ENCODE measurements around the gene DUSP22.
A peak's percentile ranks its signal among the peaks of the same experiment; 100 is the strongest.
"Not testable (repeated sequence)": the region's sequence is repeated elsewhere in the genome, so short reads cannot be mapped to it uniquely, and the experiment has no call there.

DUSP22 gene

DNA sequence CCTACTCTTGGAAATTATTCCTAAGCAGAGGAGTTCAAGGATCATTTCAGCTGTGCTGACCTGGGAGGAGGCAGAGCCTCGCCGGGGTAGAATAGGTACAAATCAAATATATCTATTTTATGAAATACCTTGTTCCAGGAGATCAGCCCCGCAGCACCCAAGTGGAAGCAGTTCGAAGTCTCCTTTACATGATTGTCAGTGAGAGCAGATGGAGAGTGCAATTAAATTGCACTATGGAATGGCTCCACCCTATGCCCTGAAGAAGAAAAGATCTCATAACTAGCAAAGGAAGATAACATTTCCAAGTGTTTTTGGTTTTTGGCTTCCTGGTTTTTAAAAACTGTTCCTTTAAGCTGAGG lies 31.4 kb downstream of the DUSP22 start:
- no peak for DNase-seq (ENCODE audit: low read depth, low spot score)

DNA sequence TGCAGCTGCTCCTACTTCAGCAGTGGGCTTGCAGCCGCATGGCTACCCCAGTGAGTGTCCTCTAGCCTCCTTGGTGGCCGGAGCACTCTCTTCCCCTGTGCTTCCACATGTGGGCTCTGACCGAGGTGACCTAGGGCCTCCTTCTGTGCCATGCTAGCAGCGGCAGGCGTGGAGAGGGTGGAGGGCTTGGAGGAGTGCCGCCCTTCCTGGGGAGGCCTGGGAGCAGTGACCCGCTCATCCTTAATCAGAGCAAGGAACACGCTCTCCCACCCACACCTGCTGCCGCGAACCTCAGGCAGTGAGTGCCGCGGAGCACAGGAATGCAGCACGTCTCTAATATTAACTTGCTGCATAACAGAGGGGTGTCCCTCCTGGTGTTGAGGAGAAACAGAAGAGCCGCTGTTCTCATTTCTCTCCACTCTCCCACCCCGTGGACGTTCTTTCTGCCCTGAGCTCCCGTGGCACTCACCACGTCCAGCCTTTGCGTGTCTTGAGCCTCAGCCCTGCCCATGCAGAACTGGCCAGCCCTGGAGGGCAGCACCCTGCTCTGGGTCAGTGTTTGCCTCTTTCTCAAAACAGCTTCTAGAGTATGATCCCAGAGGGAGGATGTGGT lies 31.9 kb downstream of the DUSP22 start:
- peak; percentile 32 for DNase-seq (ENCODE audit: low read depth, low spot score)

DNA sequence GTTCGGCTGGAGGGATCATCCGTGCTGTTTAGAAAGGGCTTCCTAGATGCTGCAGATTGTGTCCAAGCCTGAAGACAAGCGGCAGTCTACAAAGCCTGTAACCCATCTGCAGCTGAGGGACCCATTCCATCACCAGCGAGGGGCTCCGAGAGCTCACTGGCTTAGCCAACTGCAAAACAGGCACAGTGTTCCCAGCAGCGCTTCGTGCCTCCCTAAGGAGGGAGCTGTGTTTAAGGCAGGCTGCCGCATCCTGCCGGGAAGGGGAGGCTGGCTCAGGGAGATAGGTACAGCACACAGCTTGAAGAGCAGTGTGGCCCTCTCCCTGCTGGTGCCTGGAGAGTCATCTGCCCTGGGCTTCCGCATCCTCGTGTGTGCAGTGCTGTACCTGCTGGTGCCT lies 32.4 kb downstream of the DUSP22 start:
- peak; percentile 14 for DNase-seq (ENCODE audit: low read depth, low spot score)

DNA sequence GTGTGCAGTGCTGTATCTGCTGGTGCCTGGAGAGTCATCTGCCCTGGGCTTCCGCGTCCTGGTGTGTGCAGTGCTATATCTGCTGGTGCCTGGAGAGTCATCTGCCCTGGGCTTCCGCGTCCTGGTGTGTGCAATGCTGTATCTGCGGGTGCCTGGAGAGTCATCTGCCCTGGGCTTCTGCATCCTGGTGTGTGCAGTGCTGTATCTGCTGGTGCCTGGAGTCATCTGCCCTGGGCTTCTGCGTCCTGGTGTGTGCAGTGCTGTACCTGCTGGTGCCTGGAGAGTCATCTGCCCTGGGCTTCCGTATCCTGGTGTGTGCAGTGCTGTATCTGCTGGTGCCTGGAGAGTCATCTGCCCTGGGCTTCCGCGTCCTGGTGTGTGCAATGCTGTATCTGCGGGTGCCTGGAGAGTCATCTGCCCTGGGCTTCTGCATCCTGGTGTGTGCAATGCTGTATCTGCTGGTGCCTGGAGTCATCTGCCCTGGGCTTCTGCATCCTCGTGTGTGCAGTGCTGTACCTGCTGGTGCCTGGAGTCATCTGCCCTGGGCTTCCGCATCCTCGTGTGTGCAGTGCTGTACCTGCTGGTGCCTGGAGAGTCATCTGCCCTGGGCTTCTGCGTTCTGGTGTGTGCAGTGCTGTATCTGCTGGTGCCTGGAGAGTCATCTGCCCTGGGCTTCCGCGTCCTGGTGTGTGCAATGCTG lies 33.0 kb downstream of the DUSP22 start:
- not testable (repeated sequence) for DNase-seq (ENCODE audit: low read depth, low spot score)

DNA sequence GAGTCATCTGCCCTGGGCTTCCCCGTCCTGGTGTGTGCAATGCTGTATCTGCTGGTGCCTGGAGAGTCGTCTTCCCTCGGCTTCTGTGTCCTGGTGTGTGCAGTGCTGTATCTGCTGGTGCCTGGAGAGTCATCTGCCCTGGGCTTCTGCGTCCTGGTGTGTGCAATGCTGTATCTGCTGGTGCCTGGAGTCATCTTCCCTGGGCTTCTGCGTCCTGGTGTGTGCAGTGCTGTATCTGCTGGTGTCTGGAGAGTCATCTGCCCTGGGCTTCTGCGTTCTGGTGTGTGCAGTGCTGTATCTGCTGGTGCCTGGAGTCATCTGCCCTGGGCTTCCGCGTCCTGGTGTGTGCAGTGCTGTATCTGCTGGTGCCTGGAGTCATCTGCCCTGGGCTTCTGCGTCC lies 33.8 kb downstream of the DUSP22 start:
- not testable (repeated sequence) for DNase-seq (ENCODE audit: low read depth, low spot score)

DNA sequence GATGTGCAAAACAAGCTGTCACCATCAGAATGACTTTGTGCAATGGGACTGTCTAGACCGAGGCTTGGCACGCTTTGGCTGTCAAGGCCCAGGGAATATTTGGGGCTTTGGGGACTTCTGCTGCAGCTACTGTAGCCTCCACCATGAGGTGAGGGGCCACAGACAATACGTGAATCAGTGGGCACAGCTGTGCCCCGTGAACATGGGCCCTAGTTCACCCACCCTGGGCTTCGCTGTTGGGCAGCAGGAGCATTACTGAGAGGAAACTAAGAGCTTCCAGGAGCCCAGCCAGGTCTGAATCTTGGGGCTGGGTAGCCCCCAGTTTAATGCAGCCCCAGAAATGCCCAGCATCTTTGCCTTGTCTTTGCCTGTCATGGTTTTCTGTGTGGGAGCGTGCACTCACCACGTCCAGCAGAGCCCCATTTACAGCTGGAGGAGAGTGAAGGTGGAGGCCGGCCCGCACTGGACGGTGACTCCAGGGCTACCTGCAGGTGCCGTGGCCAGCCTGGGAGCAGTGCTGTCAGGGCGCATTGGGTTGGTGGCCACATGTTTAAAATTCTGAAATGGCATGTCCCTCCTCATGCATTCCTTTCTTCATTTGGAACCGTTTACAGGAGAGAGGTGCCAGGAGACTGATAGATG lies 34.7 kb downstream of the DUSP22 start:
- DNase-seq (ENCODE audit: low read depth, low spot score): no peak

DNA sequence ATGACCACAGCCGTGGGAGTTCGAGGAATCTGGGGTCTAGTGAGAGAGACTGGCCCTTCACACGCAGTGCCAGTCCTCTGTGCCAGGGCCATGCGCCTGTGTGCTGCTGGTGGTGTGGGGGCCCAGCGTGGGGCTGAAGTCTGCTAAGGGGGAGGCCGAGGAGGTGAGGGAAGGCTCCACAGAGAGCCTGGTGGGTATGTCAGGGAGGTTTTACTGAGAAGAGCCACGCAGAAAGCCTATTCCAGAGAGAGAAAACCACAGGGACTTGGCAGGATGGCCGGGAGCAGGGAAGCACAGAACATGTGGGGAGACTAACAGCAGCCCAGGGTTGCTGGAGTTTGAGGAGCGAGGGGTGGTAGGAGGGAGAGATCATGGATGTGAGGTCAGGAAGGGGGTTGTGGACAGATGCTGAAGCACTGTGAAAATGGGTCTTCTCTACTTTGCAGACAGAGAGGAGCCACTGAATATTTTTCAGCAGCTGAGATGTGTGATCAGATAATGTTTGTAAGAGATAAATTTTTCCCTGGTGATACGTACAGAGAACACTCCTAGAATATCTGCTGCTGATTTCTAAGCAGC lies 35.3 kb downstream of the DUSP22 start:
- DNase-seq (ENCODE audit: low read depth, low spot score): no peak

DNA sequence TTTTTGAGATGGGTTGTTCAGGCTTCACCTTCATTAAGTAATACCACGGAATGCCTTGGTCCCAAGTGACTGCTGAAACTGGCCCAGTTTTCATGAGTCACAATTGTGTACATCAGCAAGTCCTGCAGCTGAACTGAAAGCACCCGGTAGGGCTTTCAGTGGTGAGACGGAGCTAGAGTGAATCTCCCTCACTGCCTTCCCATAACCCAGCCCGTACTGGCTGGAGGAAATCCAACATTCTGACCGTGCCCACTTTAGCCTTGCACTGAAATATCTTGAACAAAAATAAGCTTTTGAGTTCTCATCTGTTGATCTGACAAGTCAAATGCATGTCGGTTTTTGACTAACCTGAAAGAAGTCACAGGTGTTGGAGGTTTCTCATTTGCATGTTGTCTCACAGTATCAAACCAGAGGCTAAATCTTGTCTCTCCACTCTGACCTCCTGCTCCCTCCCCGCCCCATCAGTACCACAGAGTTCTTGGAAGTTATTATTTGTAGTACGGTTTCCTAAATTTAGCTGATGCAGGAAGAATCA lies 35.9 kb downstream of the DUSP22 start:
- DNase-seq (ENCODE audit: low read depth, low spot score): no peak

DNA sequence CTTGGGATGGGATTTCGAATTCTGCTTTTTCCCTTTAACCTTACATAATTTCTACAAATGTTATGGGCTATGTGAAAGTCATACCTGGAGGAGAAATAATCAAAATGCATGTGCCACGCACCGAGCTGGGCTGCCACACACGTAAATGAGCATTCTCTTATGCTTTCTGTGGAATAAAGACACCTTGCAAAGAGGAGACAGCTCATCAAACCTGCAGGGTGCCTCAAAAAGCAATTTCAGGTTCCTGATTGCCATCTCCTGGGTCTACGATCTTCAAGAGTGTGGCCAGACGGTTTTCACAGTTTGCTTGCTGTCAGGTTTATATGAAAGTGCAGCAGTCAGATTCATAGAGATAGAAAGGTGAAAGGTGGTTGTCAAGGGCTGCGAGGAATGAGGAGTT lies 36.6 kb downstream of the DUSP22 start:
- DNase-seq (ENCODE audit: low read depth, low spot score): no peak

DNA sequence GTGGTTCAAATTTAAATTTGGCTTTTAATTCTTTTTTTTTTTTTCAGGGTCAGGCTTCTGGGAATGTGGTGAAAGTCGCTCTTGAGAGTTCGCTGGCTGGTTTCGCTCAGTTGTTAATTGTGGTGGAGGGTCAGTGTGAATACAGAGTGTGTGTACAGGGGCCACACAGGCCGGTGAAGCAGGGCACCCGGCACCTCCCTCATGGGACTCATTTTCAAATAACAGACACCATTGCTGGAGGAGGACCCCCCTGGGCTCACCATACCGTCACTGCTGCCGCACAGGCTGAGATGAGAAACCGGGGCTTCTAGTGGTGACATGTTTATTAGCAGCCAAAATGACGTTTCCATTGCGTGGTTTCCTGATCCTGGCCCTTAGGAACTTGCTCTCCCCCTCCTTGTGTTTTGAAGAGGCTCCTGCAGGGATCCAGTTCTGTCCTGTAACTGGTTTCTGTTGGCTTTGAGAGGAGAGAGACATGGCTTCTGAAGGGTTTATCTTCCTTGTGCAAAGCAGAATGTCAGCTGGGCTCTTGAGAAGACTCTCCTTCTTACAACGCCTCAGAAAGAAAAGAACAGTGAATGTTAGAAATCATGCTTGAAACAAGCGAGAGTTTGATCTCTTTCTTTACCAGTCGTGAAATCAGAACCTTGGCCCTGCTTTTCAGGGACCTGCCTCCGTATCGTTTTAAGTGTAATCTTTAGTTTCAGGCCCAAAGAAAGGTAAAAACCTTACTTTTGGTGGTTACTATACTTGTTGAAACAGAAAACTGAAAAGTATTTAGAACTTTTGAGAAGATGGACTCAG lies 37.8 kb downstream of the DUSP22 start:
- DNase-seq (ENCODE audit: low read depth, low spot score): peak; percentile 66

DNA sequence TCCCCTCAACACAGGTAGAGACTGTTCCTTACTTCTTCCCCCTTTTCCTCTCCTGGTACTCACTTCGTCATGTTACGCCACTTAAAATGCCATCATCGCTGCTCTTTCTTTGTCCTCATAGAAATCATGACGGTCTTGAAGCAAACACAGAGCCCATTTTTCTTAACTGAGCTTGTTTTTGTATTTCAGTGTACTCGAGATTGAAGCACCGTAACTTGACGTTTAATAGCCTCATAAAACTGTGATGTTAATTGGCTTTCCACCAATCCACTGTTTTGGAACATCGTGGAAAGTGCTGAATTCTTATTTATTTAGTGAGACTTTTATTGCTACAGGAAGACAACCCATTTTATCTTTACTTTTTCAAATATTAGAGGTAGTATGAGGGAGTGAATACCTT lies 38.7 kb downstream of the DUSP22 start:
- no peak for DNase-seq (ENCODE audit: low read depth, low spot score)

DNA sequence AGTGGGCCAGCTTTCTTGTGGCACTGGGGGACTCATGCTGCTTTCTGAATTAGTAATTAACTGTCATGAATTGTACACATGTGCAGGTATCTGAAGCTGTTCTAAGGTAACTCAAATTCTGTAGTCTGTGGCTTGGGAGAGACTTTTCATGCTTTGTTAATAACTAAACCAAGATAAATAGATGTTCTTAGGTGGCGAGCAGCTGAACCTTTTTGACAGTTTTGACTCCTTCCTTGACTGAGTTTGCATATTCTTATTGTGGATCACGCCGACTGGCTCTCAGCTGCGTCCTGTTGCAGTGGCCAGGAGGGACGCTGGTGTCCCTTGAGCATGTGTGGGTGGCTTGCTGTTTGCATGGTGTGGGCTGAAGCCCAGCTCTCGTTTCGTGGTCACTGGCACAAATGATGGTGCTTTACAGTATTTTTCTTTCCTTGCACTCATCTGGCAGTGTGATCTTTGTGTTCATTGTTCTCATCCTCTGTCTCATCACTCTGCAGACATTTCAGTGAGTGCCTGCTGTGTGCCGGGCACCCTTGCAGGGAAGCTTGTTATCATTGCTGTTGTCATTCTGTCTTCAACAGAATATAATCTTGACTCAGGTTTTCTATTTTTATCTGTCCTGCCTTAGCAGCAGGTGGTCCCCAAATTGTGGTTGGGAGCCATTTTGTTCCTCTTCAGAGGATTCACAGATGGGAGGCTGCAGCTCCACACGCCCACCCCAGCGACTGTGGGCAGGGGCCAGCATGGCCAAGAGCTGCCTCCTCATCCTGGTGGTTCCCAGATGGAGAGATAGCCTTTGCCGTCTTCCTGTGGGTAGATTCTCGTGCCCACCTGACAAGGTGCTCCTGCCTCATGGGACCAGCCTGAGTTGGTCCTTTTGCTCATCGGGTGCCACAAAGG lies 39.6 kb downstream of the DUSP22 start:
- no peak for DNase-seq (ENCODE audit: low read depth, low spot score)

DNA sequence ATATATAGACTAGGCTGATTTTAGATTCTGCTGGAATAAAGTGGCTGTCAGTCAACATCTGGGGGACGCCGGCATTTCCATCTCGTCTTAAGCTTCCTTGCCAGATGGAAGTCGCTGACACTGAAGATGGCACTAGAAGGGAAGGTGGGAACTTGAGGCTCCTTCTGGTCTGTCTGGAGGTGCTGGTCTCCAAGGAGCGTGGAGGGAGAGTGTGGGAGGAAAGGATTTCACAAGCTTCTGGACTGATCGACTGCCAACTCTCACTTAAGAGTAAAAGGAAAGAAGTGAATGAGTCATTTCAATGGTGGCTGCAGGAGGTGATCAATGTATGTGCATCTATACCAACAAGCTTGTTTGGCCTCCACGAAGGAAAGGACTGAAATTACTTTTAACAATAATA lies 40.4 kb downstream of the DUSP22 start:
- DNase-seq (ENCODE audit: low read depth, low spot score): no peak

DNA sequence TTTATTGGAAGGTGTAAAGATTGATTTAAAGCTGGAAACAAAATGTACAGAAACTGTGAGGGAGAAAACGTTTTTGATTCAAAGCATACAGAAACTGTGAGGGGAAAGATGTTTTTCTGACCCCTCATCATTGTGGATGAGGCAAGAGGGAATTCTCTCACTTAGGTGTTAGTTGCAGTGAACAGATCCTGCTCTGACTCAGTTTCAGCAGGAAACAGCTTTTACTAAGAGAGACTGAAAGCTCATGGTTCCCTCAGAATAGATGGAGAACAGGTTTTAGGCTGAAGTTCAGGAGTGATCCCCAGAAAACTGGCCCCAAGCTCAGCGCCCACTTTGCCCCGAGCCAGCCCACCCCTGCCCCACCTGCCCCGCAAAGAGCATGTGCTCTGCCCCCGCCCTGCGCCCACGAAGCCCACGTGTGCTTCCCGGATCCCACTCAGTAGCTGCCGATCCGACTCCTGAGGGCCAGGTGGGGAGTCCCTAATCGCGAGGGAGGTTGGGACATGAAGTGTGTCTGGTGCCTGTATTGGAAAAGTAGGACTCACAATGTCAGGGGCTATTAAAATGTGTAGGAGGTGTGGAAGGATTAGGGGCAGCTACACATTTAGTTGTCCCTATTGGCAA lies 41.2 kb downstream of the DUSP22 start:
- DNase-seq (ENCODE audit: low read depth, low spot score): no peak

DNA sequence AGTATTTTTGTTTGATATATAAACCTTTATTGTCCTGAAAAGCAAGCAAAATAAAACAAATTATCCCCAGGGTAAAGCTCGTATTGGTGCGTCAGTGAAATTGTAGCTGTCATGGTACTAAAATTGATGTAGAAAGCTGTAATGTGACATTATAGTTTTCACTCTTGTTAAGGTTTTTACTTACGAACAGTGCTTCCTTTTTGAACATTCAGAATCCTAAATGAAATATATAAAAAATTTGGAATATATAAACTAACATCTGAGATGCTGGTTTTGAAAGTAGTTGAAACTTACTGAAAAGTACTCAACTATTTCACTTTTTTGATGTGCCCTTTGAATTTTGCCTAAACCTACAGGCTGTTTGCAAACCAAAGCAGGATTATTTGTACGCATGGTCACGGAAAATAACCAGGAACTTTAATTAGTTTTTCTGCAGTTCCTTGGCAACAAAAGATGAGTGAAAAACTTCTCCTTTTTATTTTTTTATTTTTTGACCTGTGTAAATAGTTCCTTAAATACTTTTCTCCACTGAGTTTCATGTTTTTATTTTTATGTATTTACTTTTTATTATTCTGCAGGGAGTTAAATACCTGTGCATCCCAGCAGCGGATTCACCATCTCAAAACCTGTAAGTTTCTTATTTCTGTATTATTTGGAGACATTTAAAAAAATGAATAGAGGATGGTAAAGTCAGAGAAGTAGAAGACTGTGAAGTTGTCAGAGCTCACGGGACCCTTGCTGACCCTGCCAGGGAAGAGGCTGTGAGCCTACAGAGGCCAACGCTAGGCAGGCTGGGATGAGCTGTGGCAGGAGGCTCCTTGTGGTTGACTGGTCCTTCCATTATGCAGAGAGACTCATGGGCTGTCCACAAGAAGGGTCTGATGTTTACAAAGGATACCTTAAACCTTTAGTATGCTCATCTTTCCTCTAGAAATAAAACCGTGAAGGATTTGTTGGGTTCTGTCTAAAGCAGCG lies 42.5 kb downstream of the DUSP22 start:
- DNase-seq (ENCODE audit: low read depth, low spot score): no peak

DNA sequence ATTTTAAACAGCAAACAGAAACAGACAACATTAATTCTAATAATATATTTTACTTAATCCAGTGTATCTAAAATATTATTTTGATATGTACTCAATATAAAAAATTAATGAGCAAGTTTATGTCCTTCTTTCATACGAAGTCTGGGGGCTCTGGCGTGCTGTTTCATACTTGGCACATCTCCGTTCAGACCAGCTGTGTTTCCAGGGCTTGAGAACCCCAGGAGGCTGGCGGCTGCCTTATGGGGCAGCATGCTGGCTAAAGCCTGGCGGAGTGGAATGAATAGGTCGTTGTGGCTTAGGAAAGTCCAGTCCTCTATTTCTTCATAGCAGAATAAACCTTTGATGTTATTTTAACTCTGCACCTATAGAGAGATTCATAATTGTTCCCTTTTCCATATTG lies 43.3 kb downstream of the DUSP22 start:
- DNase-seq (ENCODE audit: low read depth, low spot score): no peak

DNA sequence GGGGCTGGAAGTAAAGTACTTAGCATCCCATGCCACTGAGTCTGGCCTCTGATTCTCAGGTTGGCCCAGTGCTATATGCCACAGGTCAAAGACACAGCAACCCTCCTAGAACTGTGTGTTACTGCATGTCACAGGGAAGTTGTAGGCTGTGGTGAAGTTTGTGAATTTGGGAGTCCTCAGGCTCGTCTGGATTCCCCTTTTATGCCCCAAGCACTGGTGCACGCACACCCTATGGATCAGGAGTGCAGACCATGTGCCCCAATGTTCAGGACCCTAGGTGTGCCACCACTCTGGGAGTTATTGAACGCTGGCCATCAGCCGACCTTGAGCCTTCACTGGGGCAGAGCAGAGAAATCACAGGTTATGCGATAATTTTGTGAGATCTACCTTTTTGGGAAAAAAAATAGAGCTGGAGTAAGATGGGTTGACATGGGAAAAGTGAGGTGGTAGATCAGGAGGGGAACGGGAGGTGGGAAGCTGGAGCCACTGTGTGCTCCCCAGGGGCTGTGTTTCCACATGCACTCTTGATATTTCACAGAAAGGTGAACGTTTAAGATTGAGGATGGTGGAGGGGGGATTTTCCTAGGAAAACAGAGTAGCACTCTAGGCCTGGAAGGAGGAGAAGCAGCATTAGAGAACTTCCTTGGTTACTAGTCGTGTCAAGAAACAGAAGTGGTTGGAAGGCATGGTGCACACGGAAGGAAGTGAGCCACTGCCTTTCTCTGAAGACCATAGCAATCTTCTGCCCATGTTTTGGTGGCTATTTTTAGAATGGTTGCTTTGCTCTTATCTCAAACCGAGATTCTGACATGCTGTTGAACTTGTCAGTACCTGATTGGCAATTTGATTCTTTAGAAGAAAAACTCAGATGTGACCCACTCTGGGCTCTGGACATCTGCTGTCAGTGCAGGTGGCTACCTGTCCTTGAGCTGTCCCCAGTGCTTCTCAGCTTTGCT lies 44.1 kb downstream of the DUSP22 start:
- DNase-seq (ENCODE audit: low read depth, low spot score): no peak

DNA sequence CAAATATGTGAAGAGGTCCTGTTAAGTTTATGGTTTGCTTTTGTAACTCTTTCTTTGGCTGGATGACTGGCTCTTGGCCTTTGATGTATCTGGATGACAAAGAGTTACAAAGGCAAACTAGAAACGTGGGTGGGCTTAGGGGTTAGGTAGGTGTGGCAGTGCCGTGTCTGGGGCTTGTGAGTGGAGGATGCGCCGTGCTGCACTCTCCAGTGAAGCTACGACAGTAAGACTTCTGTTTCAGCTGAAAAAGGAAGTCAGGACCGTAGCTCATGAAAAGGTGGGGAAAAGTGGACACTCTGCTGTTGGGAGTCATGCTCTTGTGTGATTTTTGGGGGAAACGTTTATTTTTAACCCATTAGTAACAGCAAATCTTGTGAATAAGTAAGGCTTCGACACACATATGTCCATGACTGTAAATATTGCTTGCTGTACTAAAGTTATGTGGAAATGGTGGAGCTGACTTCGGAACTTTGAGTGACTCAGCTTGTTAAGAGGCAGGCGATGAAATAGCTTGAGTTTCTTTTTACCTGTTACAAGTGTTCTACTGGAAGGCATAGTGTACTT lies 45.6 kb downstream of the DUSP22 start:
- no peak for DNase-seq (ENCODE audit: low read depth, low spot score)

Measured in ELF-1 (cell line).